ENCODE results near the gene POP5. TPM values are rescaled to one million over a fixed set of nuclear protein-coding genes. Genes with fewer than 3 reads are reported as not detected.
"Not testable (repeated sequence)": the region's sequence is repeated elsewhere in the genome, so short reads cannot be mapped to it uniquely, and the experiment has no call there.

POP5 gene
- total RNA-seq, 1 experiment from 2014 or later = 43.7 TPM

DNA sequence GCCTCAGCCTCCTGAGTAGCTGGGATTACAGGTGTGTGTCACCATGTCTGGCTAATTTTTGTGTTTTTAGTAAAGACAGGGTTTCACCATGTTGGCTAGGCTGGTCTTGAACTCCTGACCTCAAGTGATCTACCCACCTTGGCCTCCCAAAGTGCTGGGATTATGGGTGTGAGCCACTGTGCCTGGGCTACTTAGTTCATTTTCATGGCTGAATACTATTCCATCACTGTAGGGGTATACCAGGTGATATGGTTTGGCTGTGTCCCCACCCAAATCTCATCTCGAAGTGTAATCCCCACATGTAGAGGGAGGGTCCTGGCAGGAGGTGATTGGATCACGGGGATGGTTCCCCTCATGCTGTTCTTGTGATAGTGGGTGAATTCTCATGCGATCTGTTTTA is 36.0 kb upstream of the POP5 start:
- BruUV-seq (replicated peaks); H3K4me3 ChIP-seq (ENCODE audit: low read depth in 2 of 2, low read length in 2 of 2); H3K36me3 ChIP-seq (ENCODE audit: control insufficient read depth, insufficient read depth, low read length); ATAC-seq; CTCF ChIA-PET; POLR2A ChIA-PET; H3K9me3 ChIP-seq (ENCODE audit: control insufficient read depth, insufficient read depth, low read depth, low read length); DNase-seq (ENCODE audit: low read depth, low spot score); in situ Hi-C loops (cut with HindIII; ENCODE audit: low pct_unique_long_range_greater_than_20kb, low sequenced_read_pairs); H3K27me3 ChIP-seq (ENCODE audit: control insufficient read depth, insufficient read depth, low read length); H3K4me1 ChIP-seq (ENCODE audit: control insufficient read depth, insufficient read depth, low read length); intact Hi-C loops (cut with micrococcal nuclease; ENCODE audit: unreplicated experiment); H3K27ac ChIP-seq (ENCODE audit: low read length): not testable (repeated sequence)

GRCh38 chr12:120614848-120615247 is 33.6 kb upstream of the POP5 start:
- no peak overlapping the region for H3K27ac ChIP-seq (ENCODE audit: low read length)
- in situ Hi-C loops (cut with HindIII; ENCODE audit: low pct_unique_long_range_greater_than_20kb, low sequenced_read_pairs) (no loop called here), intact Hi-C loops (cut with micrococcal nuclease; ENCODE audit: unreplicated experiment) (no loop called here)
- no peaks in the 10 kb centered on the region for H3K9me3 ChIP-seq (ENCODE audit: control insufficient read depth, insufficient read depth, low read depth, low read length)
- POLR2A ChIA-PET = no interaction called here
- BruUV-seq (replicated peaks) = no TSS peak
- no peaks in the 10 kb centered on the region for H3K4me1 ChIP-seq (ENCODE audit: control insufficient read depth, insufficient read depth, low read length)
- H3K27me3 ChIP-seq (ENCODE audit: control insufficient read depth, insufficient read depth, low read length) = no peaks in the 10 kb centered on the region; the same call in 1 of the 2 replicates
- CTCF ChIA-PET = interaction anchor here (0.7 kb wide), 1 partner anchor 93 kb away, joined by 5 read pairs; no protein-coding TSS in a partner anchor
- TF ChIP-seq, protein P1, sequence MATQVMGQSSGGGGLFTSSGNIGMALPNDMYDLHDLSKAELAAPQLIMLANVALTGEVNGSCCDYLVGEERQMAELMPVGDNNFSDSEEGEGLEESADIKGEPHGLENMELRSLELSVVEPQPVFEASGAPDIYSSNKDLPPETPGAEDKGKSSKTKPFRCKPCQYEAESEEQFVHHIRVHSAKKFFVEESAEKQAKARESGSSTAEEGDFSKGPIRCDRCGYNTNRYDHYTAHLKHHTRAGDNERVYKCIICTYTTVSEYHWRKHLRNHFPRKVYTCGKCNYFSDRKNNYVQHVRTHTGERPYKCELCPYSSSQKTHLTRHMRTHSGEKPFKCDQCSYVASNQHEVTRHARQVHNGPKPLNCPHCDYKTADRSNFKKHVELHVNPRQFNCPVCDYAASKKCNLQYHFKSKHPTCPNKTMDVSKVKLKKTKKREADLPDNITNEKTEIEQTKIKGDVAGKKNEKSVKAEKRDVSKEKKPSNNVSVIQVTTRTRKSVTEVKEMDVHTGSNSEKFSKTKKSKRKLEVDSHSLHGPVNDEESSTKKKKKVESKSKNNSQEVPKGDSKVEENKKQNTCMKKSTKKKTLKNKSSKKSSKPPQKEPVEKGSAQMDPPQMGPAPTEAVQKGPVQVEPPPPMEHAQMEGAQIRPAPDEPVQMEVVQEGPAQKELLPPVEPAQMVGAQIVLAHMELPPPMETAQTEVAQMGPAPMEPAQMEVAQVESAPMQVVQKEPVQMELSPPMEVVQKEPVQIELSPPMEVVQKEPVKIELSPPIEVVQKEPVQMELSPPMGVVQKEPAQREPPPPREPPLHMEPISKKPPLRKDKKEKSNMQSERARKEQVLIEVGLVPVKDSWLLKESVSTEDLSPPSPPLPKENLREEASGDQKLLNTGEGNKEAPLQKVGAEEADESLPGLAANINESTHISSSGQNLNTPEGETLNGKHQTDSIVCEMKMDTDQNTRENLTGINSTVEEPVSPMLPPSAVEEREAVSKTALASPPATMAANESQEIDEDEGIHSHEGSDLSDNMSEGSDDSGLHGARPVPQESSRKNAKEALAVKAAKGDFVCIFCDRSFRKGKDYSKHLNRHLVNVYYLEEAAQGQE (IDR thresholded peaks at IDR 0.05; ENCODE audit: insufficient read depth in 1 of 2, low read depth in 2 of 2, low read length in 1 of 2) = no peak
- TF ChIP-seq TCF7L2 (IDR thresholded peaks at IDR 0.05; ENCODE audit: low read depth, low read length) (no peak), SIN3A (IDR thresholded peaks at IDR 0.05; ENCODE audit: borderline replicate concordance, insufficient read depth, low read depth, low read length) (no peak), POLR2AphosphoS5 (IDR thresholded peaks at IDR 0.05; ENCODE audit: low read depth, low read length) (no peak)
- TF ChIP-seq, protein P2, sequence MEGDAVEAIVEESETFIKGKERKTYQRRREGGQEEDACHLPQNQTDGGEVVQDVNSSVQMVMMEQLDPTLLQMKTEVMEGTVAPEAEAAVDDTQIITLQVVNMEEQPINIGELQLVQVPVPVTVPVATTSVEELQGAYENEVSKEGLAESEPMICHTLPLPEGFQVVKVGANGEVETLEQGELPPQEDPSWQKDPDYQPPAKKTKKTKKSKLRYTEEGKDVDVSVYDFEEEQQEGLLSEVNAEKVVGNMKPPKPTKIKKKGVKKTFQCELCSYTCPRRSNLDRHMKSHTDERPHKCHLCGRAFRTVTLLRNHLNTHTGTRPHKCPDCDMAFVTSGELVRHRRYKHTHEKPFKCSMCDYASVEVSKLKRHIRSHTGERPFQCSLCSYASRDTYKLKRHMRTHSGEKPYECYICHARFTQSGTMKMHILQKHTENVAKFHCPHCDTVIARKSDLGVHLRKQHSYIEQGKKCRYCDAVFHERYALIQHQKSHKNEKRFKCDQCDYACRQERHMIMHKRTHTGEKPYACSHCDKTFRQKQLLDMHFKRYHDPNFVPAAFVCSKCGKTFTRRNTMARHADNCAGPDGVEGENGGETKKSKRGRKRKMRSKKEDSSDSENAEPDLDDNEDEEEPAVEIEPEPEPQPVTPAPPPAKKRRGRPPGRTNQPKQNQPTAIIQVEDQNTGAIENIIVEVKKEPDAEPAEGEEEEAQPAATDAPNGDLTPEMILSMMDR (IDR thresholded peaks at IDR 0.05) = no peak
- H3K4me3 ChIP-seq (ENCODE audit: low read depth in 2 of 2, low read length in 2 of 2) = no peak overlapping the region
- H3K36me3 ChIP-seq (ENCODE audit: control insufficient read depth, insufficient read depth, low read length) = no peaks in the 10 kb centered on the region
- ATAC-seq (no peak), DNase-seq (ENCODE audit: low read depth, low spot score) (no peak)

GRCh38 chr12:120611534-120611933 is 30.3 kb upstream of the POP5 start:
- H3K9me3 ChIP-seq (ENCODE audit: control insufficient read depth, insufficient read depth, low read depth, low read length); ATAC-seq; BruUV-seq (replicated peaks); POLR2A ChIA-PET; H3K27ac ChIP-seq (ENCODE audit: low read length); CTCF ChIA-PET; H3K4me1 ChIP-seq (ENCODE audit: control insufficient read depth, insufficient read depth, low read length); in situ Hi-C loops (cut with HindIII; ENCODE audit: low pct_unique_long_range_greater_than_20kb, low sequenced_read_pairs); H3K27me3 ChIP-seq (ENCODE audit: control insufficient read depth, insufficient read depth, low read length); intact Hi-C loops (cut with micrococcal nuclease; ENCODE audit: unreplicated experiment); DNase-seq (ENCODE audit: low read depth, low spot score); H3K36me3 ChIP-seq (ENCODE audit: control insufficient read depth, insufficient read depth, low read length); H3K4me3 ChIP-seq (ENCODE audit: low read depth in 2 of 2, low read length in 2 of 2): not testable (repeated sequence)
